ENCODE measurements around the gene CIZ1.

Gene CIZ1

GRCh38 chr9:128161215-128161902, 30.0 kb downstream of the CIZ1 start:
- DNase-seq = no peak

- peak; percentile 34 for DNase-seq
Observed at GRCh38 chr9:128160603-128160987, 30.8 kb downstream of the CIZ1 start.

DNA sequence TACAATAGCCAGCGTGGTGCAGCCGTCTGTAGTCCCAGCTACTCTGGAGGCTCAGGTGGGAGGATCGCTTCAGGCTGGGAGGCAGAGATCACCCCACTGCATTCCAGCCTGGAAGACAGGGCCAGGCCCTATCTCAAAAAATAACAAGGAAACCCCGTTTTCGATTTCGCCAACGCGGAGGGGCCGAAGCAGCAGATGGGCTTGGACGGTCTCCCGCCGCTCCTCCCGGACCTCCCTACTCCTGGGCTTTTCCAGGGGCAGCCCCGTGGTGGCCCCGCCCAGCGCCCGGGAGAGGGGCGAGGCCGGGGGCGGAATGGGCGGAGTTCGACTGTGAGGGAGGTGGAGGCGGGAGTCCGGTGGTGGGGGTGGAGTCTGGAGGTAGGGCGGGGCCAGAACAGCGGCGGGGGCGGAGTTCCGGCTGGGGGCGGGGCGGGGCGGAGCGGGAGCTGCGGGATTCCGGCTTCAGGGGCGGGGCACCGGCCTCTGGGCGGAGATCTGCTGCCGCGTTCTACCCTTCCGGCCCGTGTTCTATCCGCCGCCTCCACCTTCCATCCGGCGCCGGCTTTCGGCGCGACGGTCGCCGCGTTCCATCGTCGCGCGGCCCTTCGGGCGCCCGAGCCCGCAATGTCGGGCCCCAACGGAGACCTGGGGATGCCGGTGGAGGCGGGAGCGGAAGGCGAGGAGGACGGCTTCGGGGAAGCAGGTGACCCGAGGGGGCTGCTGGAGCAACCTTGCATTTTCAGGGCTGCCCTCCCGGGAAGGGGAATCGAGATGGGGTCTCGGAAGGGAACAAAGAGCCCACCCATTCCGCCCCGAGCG, 31.4 kb downstream of the CIZ1 start, which contains the start of gene BBLN:
Gene BBLN (plus strand): TSS at position 482 of the 819 bp plus-strand sequence. CDS start 143 bp downstream, at position 625.
- DNase-seq = peak; percentile 93

DNA sequence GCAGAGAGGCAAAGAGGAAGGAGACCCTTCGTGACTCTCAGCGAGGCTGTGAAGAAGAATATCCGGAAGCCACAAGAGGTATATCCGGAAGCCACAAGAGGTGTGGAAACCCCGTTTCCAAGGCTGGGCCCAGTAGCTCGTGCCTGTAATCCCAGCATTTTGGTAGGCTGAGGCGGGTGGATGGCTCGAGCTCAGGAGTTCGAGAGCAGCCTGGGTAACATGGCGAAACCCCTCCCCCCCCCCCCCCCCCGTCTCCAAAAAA, 31.9 kb downstream of the CIZ1 start:
- DNase-seq = peak; percentile 60

- no peak for DNase-seq
Observed at GRCh38 chr9:128155736-128156500, 35.5 kb downstream of the CIZ1 start.

DNA sequence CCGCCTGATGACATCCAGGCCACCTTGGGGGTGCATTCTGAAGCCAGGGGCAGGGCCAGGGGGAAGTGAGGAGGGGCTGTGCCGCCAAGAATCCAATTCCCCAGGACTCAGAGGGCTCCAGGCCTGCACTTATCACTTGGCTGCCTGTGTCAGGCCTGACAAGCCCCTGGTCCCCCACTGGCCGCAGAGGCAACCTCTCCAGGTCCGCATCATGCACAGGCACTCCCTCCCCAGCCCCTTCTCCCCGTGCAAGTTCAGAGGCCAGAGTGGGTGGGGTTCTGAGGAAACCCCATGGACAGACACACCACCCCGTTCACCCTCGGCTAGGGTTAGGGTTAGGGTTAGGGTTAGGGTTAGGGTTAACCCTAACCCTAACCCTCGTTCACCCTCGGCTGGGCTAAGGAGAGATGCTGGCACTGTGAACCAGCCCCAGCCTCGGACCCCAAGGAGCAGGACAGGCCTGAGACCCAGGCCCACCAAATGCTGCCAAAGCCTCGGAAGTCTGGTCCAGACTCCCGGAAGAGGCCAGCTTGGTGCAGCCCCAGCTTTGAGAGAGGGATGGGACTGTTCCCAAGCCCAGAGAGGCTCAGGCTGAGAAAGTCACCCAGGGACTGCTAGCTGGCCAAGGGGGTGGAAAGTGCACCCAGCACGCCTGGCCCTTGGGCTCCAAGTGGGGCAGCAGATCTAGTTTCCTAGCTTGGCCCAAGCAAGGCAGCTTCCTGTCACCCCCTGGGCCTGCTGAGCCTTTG, 37.3 kb downstream of the CIZ1 start:
- DNase-seq = no peak

DNA sequence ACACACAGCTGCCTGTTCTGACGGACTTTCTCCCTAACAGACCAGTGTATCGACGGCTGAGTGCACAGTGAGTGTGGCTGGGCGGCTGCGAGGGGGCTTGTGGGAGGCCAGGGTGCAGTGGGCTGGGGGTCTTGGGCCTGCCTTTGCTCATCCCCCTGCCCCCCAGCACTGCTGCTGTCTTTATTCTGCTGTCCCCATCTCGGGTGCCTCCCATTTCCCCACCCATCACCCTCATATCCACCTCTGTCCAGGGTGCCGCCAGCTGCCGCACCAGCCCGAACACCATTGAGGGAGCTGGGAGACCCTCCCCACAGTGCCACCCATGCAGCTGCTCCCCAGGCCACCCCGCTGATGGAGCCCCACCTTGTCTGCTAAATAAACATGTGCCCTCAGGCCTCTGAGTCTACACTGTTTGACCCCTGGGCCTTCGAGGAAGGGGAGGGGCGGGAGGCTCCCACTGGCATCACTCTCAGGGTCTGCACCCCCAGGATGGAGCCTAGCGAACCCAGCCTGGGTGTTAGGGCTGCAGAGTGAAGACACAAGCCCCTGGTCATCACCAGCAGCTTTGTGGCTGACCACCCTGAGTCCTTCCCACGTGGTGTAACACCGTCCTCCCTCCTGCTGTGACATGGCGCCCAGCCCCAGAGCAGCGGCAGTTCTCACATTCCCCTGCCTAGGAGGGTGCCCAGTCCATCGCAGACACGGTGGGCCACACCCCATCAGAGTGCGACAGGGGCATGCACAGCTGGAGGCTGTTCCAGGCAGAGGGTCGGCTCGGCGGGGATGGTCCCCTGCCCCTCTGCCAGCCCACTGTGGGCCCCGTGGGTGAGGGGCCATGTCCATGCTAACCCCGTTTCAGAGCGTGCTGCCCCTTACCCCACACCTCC, 38.1 kb downstream of the CIZ1 start:
- DNase-seq = no peak

GRCh38 chr9:128152133-128153059, 39.0 kb downstream of the CIZ1 start:
- no peak for DNase-seq

DNA sequence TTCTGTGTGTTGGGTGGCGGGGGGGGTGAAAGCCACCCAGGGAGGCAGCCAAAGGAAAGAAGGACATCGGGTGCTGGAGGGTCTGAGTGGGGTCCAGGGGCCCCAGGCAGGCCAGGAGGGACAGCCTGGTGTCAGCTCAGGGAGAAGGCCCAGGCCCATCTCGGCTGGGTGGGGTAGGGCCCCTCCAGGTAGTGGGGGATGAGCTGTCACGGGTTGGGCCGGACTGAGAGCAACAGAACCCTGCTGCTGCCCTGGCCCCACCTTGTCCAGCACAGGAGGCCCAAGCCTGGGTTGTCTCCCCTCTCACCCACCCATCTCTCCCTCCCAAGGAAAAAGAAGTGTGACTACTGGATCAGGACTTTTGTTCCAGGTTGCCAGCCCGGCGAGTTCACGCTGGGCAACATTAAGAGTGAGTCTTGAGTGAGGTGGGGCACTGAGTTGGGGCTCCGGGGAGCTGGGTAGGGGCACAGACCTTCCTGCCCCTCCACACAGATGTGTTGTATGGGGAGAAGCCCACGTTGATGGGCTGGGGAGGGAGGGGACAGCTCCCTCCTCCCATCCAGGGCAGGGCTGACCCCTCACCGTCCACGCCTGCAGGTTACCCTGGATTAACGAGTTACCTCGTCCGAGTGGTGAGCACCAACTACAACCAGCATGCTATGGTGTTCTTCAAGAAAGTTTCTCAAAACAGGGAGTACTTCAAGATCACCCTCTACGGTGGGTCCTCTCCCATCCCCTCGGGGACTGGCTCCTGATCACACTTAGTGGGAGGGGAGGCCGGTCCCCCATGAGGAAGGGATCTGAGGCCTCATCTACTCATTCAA, 39.9 kb downstream of the CIZ1 start:
- DNase-seq = no peak

GRCh38 chr9:128150594-128151308, 40.6 kb downstream of the CIZ1 start:
- DNase-seq = no peak

GRCh38 chr9:128149951-128150593, 41.3 kb downstream of the CIZ1 start:
- no peak for DNase-seq

DNA sequence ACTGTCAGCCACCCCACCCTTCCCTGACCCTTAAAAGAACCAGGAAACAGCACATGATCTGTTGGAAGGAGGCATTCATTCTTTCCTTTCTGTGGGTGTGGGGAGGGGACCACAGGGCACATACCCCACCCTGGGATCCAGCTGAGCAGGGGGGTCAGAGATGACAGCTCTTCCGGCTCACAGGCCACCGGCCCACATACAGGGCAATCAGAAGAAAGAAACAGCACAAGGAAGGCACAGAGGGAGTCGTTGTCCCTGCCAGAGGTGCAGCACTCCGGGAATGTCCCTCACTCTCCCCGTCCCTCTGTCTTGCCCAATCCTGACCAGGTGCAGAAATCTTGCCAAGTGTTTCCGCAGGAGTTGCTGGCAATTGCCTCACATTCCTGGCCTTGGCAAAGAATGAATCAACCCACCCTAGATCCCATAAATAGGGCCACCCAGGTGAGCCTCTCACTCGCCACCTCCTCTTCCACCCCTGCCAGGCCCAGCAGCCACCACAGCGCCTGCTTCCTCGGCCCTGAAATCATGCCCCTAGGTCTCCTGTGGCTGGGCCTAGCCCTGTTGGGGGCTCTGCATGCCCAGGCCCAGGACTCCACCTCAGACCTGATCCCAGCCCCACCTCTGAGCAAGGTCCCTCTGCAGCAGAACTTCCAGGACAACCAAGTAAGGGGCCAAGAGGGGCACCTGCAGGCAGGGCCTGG, 42.2 kb downstream of the CIZ1 start, which contains the start of gene LCN2:
Gene LCN2 (plus strand): TSS at position 453 of the 701 bp plus-strand sequence. CDS start 73 bp downstream, at position 526.
- no peak for DNase-seq

DNA sequence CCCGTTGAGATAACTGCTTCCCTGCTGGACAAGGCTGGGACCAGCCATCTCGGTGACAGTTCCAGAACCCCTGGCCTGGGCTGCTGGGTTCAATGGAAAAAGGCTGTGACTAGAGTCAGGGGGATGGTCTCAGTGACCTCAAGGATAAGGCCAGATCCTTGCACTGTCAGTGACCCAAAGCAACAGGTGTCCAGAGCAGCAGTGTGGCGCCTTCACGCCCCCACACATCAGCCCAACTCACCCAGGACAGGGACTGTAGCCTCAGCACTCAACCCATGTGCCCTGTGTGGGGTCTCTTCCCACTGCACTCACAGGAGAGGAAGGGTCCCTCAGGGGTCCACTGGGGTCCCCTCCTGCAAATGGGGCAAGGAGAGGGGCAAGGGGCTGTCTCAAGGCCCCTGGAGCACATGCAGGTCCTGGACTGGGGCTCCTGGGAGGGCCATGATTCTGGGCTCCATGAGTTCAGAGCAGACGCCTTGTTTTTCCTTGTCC, 42.8 kb downstream of the CIZ1 start:
- no peak for DNase-seq

DNA sequence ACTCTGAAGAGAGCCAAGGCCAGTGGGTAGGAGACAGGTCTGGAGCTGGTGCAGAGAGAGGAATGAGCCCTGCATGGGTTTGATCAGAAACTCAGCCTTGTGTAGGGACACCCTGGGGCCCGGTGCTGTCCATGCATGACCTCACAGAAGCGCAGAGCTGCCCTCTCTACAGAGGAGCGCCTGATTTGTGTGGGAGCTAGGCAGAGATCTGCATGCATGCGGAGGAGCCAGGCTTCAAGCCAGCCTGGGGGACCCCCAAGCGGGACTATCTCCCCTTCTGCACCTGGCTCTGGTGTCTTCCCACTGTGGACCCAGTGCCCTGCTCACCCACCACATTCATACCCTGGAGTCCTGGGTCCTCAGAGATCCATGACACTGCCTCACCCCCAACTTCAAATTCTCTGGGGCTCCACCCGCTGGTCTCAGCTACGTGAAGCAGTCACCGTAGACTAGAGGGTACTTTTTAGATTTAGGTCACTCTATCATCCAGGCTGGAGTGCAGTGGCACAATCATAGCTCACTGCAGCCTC, 44.7 kb downstream of the CIZ1 start:
- no peak for DNase-seq

DNA sequence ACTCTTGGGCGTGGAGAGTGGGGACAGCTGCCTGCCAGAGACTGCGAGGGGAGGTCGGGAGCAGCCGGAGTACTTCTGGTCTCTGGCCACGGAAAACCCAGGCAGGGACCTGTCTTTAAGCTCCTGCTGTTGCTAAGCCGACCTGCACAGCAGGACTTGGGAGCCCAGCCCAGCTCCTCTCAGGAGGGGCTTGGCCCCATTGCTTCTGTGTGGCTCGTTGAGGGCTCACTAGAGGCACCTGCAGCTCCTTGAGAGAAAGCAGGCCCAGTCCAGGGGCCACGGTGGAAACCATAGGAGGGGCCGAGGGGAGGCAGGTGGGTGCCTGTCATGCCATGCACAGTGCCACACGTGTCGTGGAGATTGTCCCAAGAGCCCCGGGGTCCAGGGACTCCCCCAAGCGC, 45.4 kb downstream of the CIZ1 start:
- no peak for DNase-seq

DNA sequence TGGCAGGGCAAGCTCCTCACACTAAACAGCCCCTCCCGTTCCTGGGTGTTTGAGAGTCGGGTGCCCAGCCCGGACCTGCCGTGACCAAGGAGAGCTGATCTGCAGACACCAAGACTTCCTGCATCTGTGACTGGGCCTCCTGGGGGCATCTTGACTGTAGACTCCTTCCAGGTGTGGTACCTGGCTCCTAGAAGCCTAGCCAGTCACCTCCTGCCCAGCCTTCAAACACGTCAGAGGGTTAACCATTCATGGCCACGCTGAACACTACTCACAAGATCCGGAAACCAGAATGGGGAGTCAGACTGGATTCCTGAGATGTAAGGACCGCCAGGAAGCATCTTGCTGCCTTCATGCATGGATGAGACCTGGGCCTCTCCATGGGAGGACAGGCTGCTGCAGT, 45.8 kb downstream of the CIZ1 start:
- no peak for DNase-seq
